Glutamatergic neuron (in vitro differentiated cells): ENCODE results near the gene PAQR4. TPM values are rescaled to one million over a fixed set of nuclear protein-coding genes. Genes with fewer than 3 reads are reported as not detected.
A peak's percentile ranks its signal among the peaks of the same experiment; 100 is the strongest.

ENCODE experiments used
- DNase-seq: peaks from one replicate; pipeline ENCODE4 v3.0.0; 2022
- H3K27ac Mint-ChIP-seq: one replicate; pipeline ENCODE4 v1.8.0; 2020; ENCODE audit warnings: mild to moderate bottlenecking, mixed read lengths, inconsistent platforms; ENCODE audit not compliant: unreplicated experiment
- H3K27me3 Mint-ChIP-seq: one replicate; pipeline ENCODE4 v1.8.0; 2020; ENCODE audit warnings: mild to moderate bottlenecking, moderate library complexity, mixed read lengths, inconsistent platforms; ENCODE audit not compliant: unreplicated experiment
- H3K36me3 Mint-ChIP-seq: one replicate; pipeline ENCODE4 v1.8.0; 2020; ENCODE audit warnings: mild to moderate bottlenecking, mixed read lengths, inconsistent platforms; ENCODE audit not compliant: unreplicated experiment
- H3K4me1 Mint-ChIP-seq: one replicate; pipeline ENCODE4 v1.8.0; 2020; ENCODE audit warnings: mild to moderate bottlenecking, low read depth, mixed read lengths, inconsistent platforms; ENCODE audit not compliant: unreplicated experiment
- H3K4me3 Mint-ChIP-seq: one replicate; pipeline ENCODE4 v1.8.0; 2020; ENCODE audit warnings: mild to moderate bottlenecking, mixed read lengths, inconsistent platforms; ENCODE audit not compliant: unreplicated experiment
- H3K9me3 Mint-ChIP-seq: one replicate; pipeline ENCODE4 v1.8.0; 2020; ENCODE audit warnings: mild to moderate bottlenecking, moderate library complexity, mixed read lengths, inconsistent platforms; ENCODE audit not compliant: unreplicated experiment
- CTCF ChIP-seq: fragments of 200-600 bp; sonication (generic); IDR thresholded peaks from one replicate; pipeline ENCODE4 v1.5.0; 2021; ENCODE audit not compliant: partially characterized antibody, unreplicated experiment
- total RNA-seq: library from RNA; stranded (reverse); fragmentation: NEBNext Ultra II Directional; extraction: Animal tissue kit (Norgen Biotek cat#: 25700); gene quantifications from one replicate; pipeline ENCODE4 v1.2.1, GENCODE V29; 2021; ENCODE audit not compliant: unreplicated experiment

Gene PAQR4
- total RNA-seq, 1 donor from 2014 or later = 69.1 TPM

GRCh38 chr16:2977440-2977839 lies 8.3 kb downstream of the PAQR4 start:
- Mint-ChIP-seq H3K9me3 (no peaks in the 10 kb centered on the region), H3K4me3 (no peak overlapping the region), H3K4me1 (peaks cover 8% of the 10 kb centered on the region), H3K27me3 (peaks cover 2% of the 10 kb centered on the region), H3K36me3 (no peaks in the 10 kb centered on the region), H3K27ac (no peak overlapping the region)
- no peak for TF ChIP-seq CTCF
- DNase-seq = no peak

- Mint-ChIP-seq H3K4me1 (peaks cover 5% of the 10 kb centered on the region), H3K4me3 (peak overlapping the region; percentile 65), H3K27me3 (peaks cover 3% of the 10 kb centered on the region), H3K9me3 (peaks cover 3% of the 10 kb centered on the region), H3K36me3 (no peaks in the 10 kb centered on the region), H3K27ac (no peak overlapping the region)
- no peak for DNase-seq
- TF ChIP-seq CTCF = no peak
These were observed 10.6 kb downstream of the PAQR4 start for GRCh38 chr16:2979669-2980226.

- peaks cover 5% of the 10 kb centered on the region for H3K27me3 Mint-ChIP-seq
- peaks cover 3% of the 10 kb centered on the region for H3K9me3 Mint-ChIP-seq
- H3K4me1 Mint-ChIP-seq = peaks cover 5% of the 10 kb centered on the region
- peak within 1 kb of the TSS; percentile 68 for H3K4me3 Mint-ChIP-seq
- H3K36me3 Mint-ChIP-seq = no peaks in the 10 kb centered on the region
- DNase-seq = peak; percentile 93
- no peak for TF ChIP-seq CTCF
- peak within 1 kb of the TSS; percentile 59 for H3K27ac Mint-ChIP-seq
These were observed 11.4 kb downstream of the PAQR4 start, which contains the start of gene PKMYT1 for GRCh38 chr16:2980227-2981176. PKMYT1 (minus strand) TSS chr16:2980446; CDS start chr16:2979657, 789 bp downstream.

GRCh38 chr16:2981177-2981898 lies 12.2 kb downstream of the PAQR4 start:
- Mint-ChIP-seq H3K9me3 (peaks cover 3% of the 10 kb centered on the region), H3K27me3 (peaks cover 5% of the 10 kb centered on the region), H3K36me3 (no peaks in the 10 kb centered on the region), H3K4me1 (peaks cover 5% of the 10 kb centered on the region), H3K4me3 (peak overlapping the region; percentile 68), H3K27ac (peak overlapping the region; percentile 59)
- no peak for TF ChIP-seq CTCF
- DNase-seq = no peak
